H1 (cell line): ENCODE data around the gene RRAGB. TPM values are rescaled to one million over a fixed set of nuclear protein-coding genes. Genes with fewer than 3 reads are reported as not detected.

Experiments used
- CTCF ChIA-PET: fragments of 300-600 bp; sonication (Branson Sonifier 250); formaldehyde crosslinking; loops from one replicate; lab custom pipeline; 2021; ENCODE audit not compliant: partially characterized antibody; lab: Charles Lee
- POLR2A ChIA-PET: fragments of 300-600 bp; sonication (Branson Sonifier 250); formaldehyde crosslinking; loops from one replicate; lab custom pipeline; 2021; ENCODE audit warnings: inconsistent platforms; ENCODE audit not compliant: partially characterized antibody; lab: Charles Lee
- DNase-seq, 2 experiments: peaks; one replicate each; pipeline versions ENCODE4 v3.0.0 to v3.0.0-alpha.2; 2010 to 2022; ENCODE audit warnings: low spot score in 2 of 2, low read depth in 1 of 2, mixed read lengths in 1 of 2
- FAIRE-seq: peaks from 2 replicates; lab custom pipeline; 2011; peaks lifted over from hg19 to GRCh38; lab: Jason Lieb, UNC
- H2AFZ ChIP-seq: 2 replicates; pipeline ENCODE4 v1.8.1; 2012; ENCODE audit warnings: low read length, inconsistent platforms
- H2AK5ac ChIP-seq: 2 replicates; pipeline ENCODE4 v1.6.1; 2013; ENCODE audit warnings: low read depth, low read length
- H2BK120ac ChIP-seq: replicated peaks from 2 replicates; pipeline ENCODE3; 2013; ENCODE audit warnings: low read depth, low read length, inconsistent platforms
- H2BK12ac ChIP-seq: 2 replicates; pipeline ENCODE4 v1.6.1; 2013; ENCODE audit warnings: low read depth, low read length
- H2BK15ac ChIP-seq: 2 replicates; pipeline ENCODE4 v1.6.1; 2013; ENCODE audit warnings: low read length
- H2BK20ac ChIP-seq: 2 replicates; pipeline ENCODE4 v1.6.1; 2013; ENCODE audit warnings: low read length
- H2BK5ac ChIP-seq: 2 replicates; pipeline ENCODE4 v1.6.1; 2013; ENCODE audit warnings: low read depth, low read length
- H3K14ac ChIP-seq: 2 replicates; pipeline ENCODE4 v1.6.1; 2013; ENCODE audit warnings: inconsistent platforms; ENCODE audit not compliant: insufficient read length
- H3K18ac ChIP-seq: 2 replicates; pipeline ENCODE4 v1.6.1; 2013; ENCODE audit warnings: low read length; ENCODE audit errors: extremely low read depth
- H3K23ac ChIP-seq: 2 replicates; pipeline ENCODE4 v1.6.1; 2013; ENCODE audit warnings: inconsistent platforms; ENCODE audit not compliant: insufficient read length
- H3K23me2 ChIP-seq: 2 replicates; pipeline ENCODE4 v1.6.1; 2013; ENCODE audit warnings: low read depth, low read length
- H3K27ac ChIP-seq: 2 replicates; pipeline ENCODE4 v1.6.1; 2011; ENCODE audit warnings: low read depth, low read length, inconsistent platforms
- H3K27me3 ChIP-seq, 4 experiments: replicated peaks in 1 of 4; 1 replicate in 1 of 4; 2 replicates in 3 of 4; pipeline versions ENCODE4 v1.6.1 to v1.8.1; 2011 to 2013; ENCODE audit warnings: low read length in 3 of 4, mild to moderate bottlenecking in 3 of 4, inconsistent platforms in 2 of 4, mixed read lengths in 2 of 4, moderate library complexity in 1 of 4; ENCODE audit not compliant: control insufficient read depth in 3 of 4, insufficient read depth in 3 of 4; ENCODE audit errors: extremely low read depth in 1 of 4
- H3K36me3 ChIP-seq, 4 experiments: 2 replicates each; pipeline versions ENCODE4 v1.6.1 to v1.8.1; 2011 to 2013; ENCODE audit warnings: mild to moderate bottlenecking in 4 of 4, low read length in 3 of 4, moderate library complexity in 2 of 4, control low read depth in 1 of 4, inconsistent platforms in 1 of 4; ENCODE audit not compliant: insufficient read depth in 4 of 4, control insufficient read depth in 2 of 4
- H3K4ac ChIP-seq: replicated peaks from 2 replicates; pipeline ENCODE3; 2013; ENCODE audit warnings: low read length, low read depth, mixed read lengths, inconsistent platforms; ENCODE audit not compliant: insufficient read length
- H3K4me1 ChIP-seq, 4 experiments: replicated peaks in 1 of 4; 1 replicate in 1 of 4; 2 replicates in 3 of 4; pipeline versions ENCODE4 v1.6.1 to v1.8.1; 2011 to 2013; ENCODE audit warnings: low read length in 3 of 4, inconsistent platforms in 2 of 4, mixed read lengths in 1 of 4; ENCODE audit not compliant: insufficient read depth in 4 of 4, control insufficient read depth in 3 of 4
- H3K4me2 ChIP-seq, 2 experiments: 2 replicates each; pipeline versions ENCODE4 v1.6.1 to v1.8.1; 2011 to 2013; ENCODE audit warnings: low read depth in 2 of 2, low read length in 2 of 2, control low read depth in 1 of 2, inconsistent platforms in 1 of 2, mild to moderate bottlenecking in 1 of 2; ENCODE audit not compliant: insufficient read depth in 1 of 2
- H3K4me3 ChIP-seq, 4 experiments: fragments of 200-600, 300-600 bp in 1 of 4; sonication (generic), shearing (Covaris generic), sonication (Bioruptor Twin) in 1 of 4; 2 replicates each; pipeline versions ENCODE4 v1.5.1 to v1.8.1; 2011 to 2016; ENCODE audit warnings: low read length in 4 of 4, low read depth in 3 of 4, control low read depth in 2 of 4, inconsistent platforms in 2 of 4, mild to moderate bottlenecking in 2 of 4, mixed read lengths in 1 of 4, moderate library complexity in 1 of 4; ENCODE audit not compliant: insufficient read depth in 2 of 4; ENCODE audit errors: extremely low read depth in 1 of 4
- H3K56ac ChIP-seq: replicated peaks from 2 replicates; pipeline ENCODE3; 2013; ENCODE audit warnings: low read depth, mild to moderate bottlenecking, mixed read lengths, low read length, inconsistent platforms; ENCODE audit not compliant: insufficient read length
- H3K79me1 ChIP-seq: 2 replicates; pipeline ENCODE4 v1.6.1; 2013; ENCODE audit warnings: low read depth, low read length, control low read depth
- H3K79me2 ChIP-seq, 2 experiments: 2 replicates each; pipeline versions ENCODE4 v1.6.1 to v1.8.1; 2012 to 2013; ENCODE audit warnings: low read length in 2 of 2, mild to moderate bottlenecking in 2 of 2, inconsistent platforms in 1 of 2; ENCODE audit not compliant: insufficient read depth in 2 of 2, control insufficient read depth in 1 of 2
- H3K9ac ChIP-seq, 4 experiments: replicated peaks in 1 of 4; 1 replicate in 1 of 4; 2 replicates in 3 of 4; pipeline versions ENCODE4 v1.6.1 to v1.8.1; 2011 to 2013; ENCODE audit warnings: low read depth in 3 of 4, low read length in 3 of 4, control low read depth in 2 of 4, mild to moderate bottlenecking in 2 of 4, moderate library complexity in 2 of 4, inconsistent platforms in 1 of 4; ENCODE audit errors: extremely low read depth in 1 of 4
- H3K9me3 ChIP-seq, 2 experiments: 2 replicates each; pipeline versions ENCODE4 v1.6.1 to v1.8.1; 2012 to 2013; ENCODE audit warnings: mild to moderate bottlenecking in 2 of 2, moderate library complexity in 2 of 2, control low read depth in 1 of 2, inconsistent platforms in 1 of 2, low read depth in 1 of 2, low read length in 1 of 2, mixed read lengths in 1 of 2; ENCODE audit not compliant: insufficient read depth in 2 of 2
- H4K20me1 ChIP-seq, 2 experiments: replicated peaks in 1 of 2; 2 replicates each; pipeline versions ENCODE3 to v1.8.1; 2011 to 2013; ENCODE audit warnings: inconsistent platforms in 2 of 2, low read length in 2 of 2, mild to moderate bottlenecking in 1 of 2; ENCODE audit not compliant: insufficient read depth in 2 of 2, control insufficient read depth in 1 of 2
- H4K5ac ChIP-seq: 2 replicates; pipeline ENCODE4 v1.6.1; 2013; ENCODE audit warnings: low read length, low read depth, mixed read lengths, inconsistent platforms; ENCODE audit not compliant: insufficient read length
- H4K8ac ChIP-seq: 2 replicates; pipeline ENCODE4 v1.8.0; 2013; ENCODE audit warnings: mild to moderate bottlenecking, moderate library complexity, low read length, inconsistent platforms; ENCODE audit not compliant: insufficient read depth; ENCODE audit errors: extremely low read depth
- H4K91ac ChIP-seq: replicated peaks from 2 replicates; pipeline ENCODE3; 2013; ENCODE audit warnings: low read length, mixed read lengths, inconsistent platforms; ENCODE audit not compliant: insufficient read length
- CHD2 ChIP-seq: IDR thresholded peaks from 2 replicates; pipeline ENCODE4 v1.6.1; 2012; ENCODE audit warnings: low read length, improper control_type of control experiment
- KDM1A ChIP-seq: fragments of 200-600, 300-600 bp; sonication (generic); IDR thresholded peaks from 2 replicates; pipeline ENCODE4 v1.7.1; 2016; ENCODE audit warnings: mild to moderate bottlenecking, low read length, borderline replicate concordance
- POU5F1 ChIP-seq: IDR thresholded peaks from 2 replicates; pipeline ENCODE4 v1.6.1; 2011; ENCODE audit warnings: low read depth, mild to moderate bottlenecking, low read length, moderate library complexity
- SRF ChIP-seq: IDR thresholded peaks from 2 replicates; pipeline ENCODE4 v1.6.1; 2011; ENCODE audit warnings: mild to moderate bottlenecking, low read depth, low read length, moderate library complexity
- ZNF274 ChIP-seq: IDR thresholded peaks from 2 replicates; pipeline ENCODE4 v1.7.0; 2012; ENCODE audit warnings: low read length, borderline replicate concordance; ENCODE audit errors: extremely low read depth
- WGBS, 2 experiments: shearing (Covaris generic) in 1 of 2; methylation state at CpG; one replicate each; pipeline versions ENCODE4 v1.1.6 to v1.1.7; 2013 to 2015; ENCODE audit warnings: low lambda C conversion rate in 2 of 2, mixed read lengths in 2 of 2, inconsistent platforms in 1 of 2, low coverage in 1 of 2, missing lambda C conversion rate in 1 of 2; ENCODE audit not compliant: insufficient replicate concordance in 2 of 2, insufficient coverage in 1 of 2, insufficient read length in 1 of 2; ENCODE audit errors: extremely low coverage in 1 of 2, missing lambda C conversion rate in 1 of 2; 5-methylcytosine and 5-hydroxymethylcytosine counted together
- polyA plus RNA-seq, 7 experiments: library from polyadenylated mRNA; depleted of rRNA in 3 of 7; stranded (reverse) in 5 of 7; unstranded in 2 of 7; fragments of >200 nt in 5 of 7; fragments of 200-250 nt in 2 of 7; gene quantifications; 1 replicate in 5 of 7; 2 replicates in 1 of 7; 4 replicates in 1 of 7; pipeline versions ENCODE4 v1.2.1 to v1.2.3, GENCODE V29; 2011 to 2013; ENCODE audit warnings: missing spikeins in 2 of 7, mixed read lengths in 2 of 7
- total RNA-seq: library from RNA; stranded (reverse); fragmentation: NEBNext Ultra II Directional; extraction: Animal tissue kit (Norgen Biotek cat#: 25700); gene quantifications from 2 replicates; pipeline ENCODE4 v1.2.1, GENCODE V29; 2021
- TF ChIP-seq, protein P1 (sequence below): IDR thresholded peaks from 2 replicates; pipeline ENCODE4 v1.6.1; 2012; ENCODE audit warnings: inconsistent platforms

RRAGB gene
- total and polyA plus RNA-seq, 2 of the 8 experiments (the other 6 are each of a cell fraction or from before 2014, with no cell fraction given) = 5.8 to 6.8 TPM

DNA sequence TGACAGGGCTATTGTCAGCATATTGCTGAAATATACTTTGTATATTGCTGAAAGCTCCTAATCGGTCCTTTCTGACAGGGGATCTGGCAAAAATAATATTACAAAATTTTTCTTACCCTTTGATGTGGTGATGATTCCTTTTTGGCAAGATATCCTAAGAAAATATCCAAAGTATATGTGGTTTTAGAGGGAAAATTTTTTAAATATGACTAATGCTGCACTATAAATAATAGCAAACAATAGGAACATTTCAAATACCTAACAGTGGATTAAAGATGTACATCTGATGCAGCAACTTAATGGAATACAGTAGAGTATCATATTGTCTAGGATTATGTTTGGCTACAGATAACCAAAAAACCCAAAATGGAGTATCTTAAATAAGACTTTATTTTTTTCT, 49.6 kb downstream of the RRAGB start:
- Histone ChIP-seq H3K4ac (no peak overlapping the region), H2AFZ (no peak overlapping the region), H2BK5ac (no peak overlapping the region), H3K4me2 (no peak overlapping the region), H4K8ac (no peak overlapping the region), H2BK120ac (no peak overlapping the region), H3K14ac (no peak overlapping the region), H2AK5ac (no peak overlapping the region), H3K18ac (no peak overlapping the region), H4K5ac (no peak overlapping the region), H2BK15ac (no peak overlapping the region), H4K20me1 (no peaks in the 10 kb centered on the region), H4K91ac (no peak overlapping the region), H3K23ac (no peak overlapping the region), H3K79me2 (no peaks in the 10 kb centered on the region), H3K23me2 (no peaks in the 10 kb centered on the region), H3K79me1 (no peaks in the 10 kb centered on the region), H3K36me3 (no peaks in the 10 kb centered on the region; a peak in 1 of 8 replicates), H3K27ac (no peak overlapping the region), H3K9ac (no peak overlapping the region), H3K56ac (no peak overlapping the region), H3K9me3 (no peaks in the 10 kb centered on the region), H2BK20ac (no peak overlapping the region), H3K4me3 (no peak overlapping the region), H3K27me3 (no peaks in the 10 kb centered on the region), H3K4me1 (no peaks in the 10 kb centered on the region), H2BK12ac (no peak overlapping the region)
- no peak for DNase-seq
- ChIA-PET POLR2A (no interaction called here), CTCF (no interaction called here)
- 100% methylated on average over 1 of the region's 1 CpG; no CpG with 5 or more reads in 1 of the 2 experiments for WGBS, 2 experiments
- FAIRE-seq = no peak
- TF ChIP-seq KDM1A (no peak), POU5F1 (no peak), ZNF274 (no peak), CHD2 (no peak), SRF (no peak)
- TF ChIP-seq, protein P1, sequence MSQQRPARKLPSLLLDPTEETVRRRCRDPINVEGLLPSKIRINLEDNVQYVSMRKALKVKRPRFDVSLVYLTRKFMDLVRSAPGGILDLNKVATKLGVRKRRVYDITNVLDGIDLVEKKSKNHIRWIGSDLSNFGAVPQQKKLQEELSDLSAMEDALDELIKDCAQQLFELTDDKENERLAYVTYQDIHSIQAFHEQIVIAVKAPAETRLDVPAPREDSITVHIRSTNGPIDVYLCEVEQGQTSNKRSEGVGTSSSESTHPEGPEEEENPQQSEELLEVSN = no peak
